ENCODE data around the gene GCSAML. TPM values are rescaled to one million over a fixed set of nuclear protein-coding genes. Genes with fewer than 3 reads are reported as not detected.

The GCSAML gene
- total RNA-seq, 1 experiment from 2014 or later, result not detected

Other genes starting within 250 kb of the GCSAML start
- gene ZNF496, start 217.3 kb upstream of the GCSAML start, total RNA-seq (2014; rRNA removed; shearing (Covaris generic)), result 127 and 150 TPM in 2 replicates
- gene NLRP3, start 133.0 kb upstream of the GCSAML start, total RNA-seq (2014; rRNA removed; shearing (Covaris generic)), result 0.55 and 1.4 TPM in 2 replicates
- not detected in 2 replicates for gene OR2B11, start 91.0 kb upstream of the GCSAML start, total RNA-seq (2014; rRNA removed; shearing (Covaris generic))
- gene OR2C3, start 12.7 kb upstream of the GCSAML start, total RNA-seq (2014; rRNA removed; shearing (Covaris generic)), result not detected in 2 replicates
- not detected in 2 replicates for gene OR2G2, start 39.2 kb downstream of the GCSAML start, total RNA-seq (2014; rRNA removed; shearing (Covaris generic))
- gene OR2G3, start 56.5 kb downstream of the GCSAML start, total RNA-seq (2014; rRNA removed; shearing (Covaris generic)), result not detected in 2 replicates
- not detected in 2 replicates for gene OR13G1, start 130.6 kb downstream of the GCSAML start, total RNA-seq (2014; rRNA removed; shearing (Covaris generic))
- not detected in 2 replicates for gene OR6F1, start 167.5 kb downstream of the GCSAML start, total RNA-seq (2014; rRNA removed; shearing (Covaris generic))
- gene OR14K1, start 189.5 kb downstream of the GCSAML start, total RNA-seq (2014; rRNA removed; shearing (Covaris generic)), result not detected in 2 replicates
- gene OR14A2, start 199.0 kb downstream of the GCSAML start, total RNA-seq (2014; rRNA removed; shearing (Covaris generic)), result not detected in 2 replicates
- not detected in 2 replicates for gene OR1C1, start 211.4 kb downstream of the GCSAML start, total RNA-seq (2014; rRNA removed; shearing (Covaris generic))

Measured in H7 (cell line).